ENCODE results near the gene NFIA.

Gene NFIA

DNA sequence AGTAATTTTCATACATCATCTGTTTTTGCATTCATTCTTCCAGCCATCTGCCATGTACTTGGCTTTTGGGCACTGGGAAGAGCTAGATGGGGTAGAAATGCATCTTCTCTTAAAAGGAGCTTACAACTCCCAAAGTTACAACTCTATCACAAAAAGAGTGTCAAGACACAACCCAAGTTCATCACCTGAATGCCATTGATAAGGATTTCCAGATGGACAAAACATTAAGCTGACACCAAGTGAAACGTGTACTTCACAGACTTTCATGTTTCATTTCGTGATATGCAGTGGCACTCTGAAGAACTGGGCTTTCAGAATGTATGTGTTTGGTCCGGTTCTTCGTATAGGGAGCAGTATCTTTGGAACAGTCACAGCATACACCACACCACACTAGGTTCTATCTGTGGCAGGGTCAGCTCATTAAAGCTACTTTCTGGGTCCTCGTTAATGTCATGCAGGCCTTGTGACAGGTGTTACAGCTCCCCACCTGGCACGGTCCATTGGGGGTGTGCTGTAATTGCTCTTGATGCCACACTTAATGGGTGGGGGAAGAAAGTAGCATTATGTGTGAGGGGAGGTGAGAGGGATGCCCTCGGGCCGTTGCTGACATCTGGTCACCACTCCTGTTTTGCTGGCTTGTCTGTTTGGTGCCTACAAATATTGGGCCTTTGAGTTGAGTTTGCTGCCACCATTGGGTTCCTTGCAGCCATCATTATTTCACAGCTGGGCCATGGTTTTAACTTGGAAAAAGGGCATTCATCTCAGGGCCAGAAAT lies 164.9 kb downstream of the NFIA start:
- no peak for DNase-seq (ENCODE audit: low read depth, low spot score)
- TF ChIP-seq POLR2AphosphoS5 (IDR thresholded peaks at IDR 0.05; ENCODE audit: borderline replicate concordance, low read depth, low read length) = no peak
- H3K27ac ChIP-seq = no peak overlapping the region

DNA sequence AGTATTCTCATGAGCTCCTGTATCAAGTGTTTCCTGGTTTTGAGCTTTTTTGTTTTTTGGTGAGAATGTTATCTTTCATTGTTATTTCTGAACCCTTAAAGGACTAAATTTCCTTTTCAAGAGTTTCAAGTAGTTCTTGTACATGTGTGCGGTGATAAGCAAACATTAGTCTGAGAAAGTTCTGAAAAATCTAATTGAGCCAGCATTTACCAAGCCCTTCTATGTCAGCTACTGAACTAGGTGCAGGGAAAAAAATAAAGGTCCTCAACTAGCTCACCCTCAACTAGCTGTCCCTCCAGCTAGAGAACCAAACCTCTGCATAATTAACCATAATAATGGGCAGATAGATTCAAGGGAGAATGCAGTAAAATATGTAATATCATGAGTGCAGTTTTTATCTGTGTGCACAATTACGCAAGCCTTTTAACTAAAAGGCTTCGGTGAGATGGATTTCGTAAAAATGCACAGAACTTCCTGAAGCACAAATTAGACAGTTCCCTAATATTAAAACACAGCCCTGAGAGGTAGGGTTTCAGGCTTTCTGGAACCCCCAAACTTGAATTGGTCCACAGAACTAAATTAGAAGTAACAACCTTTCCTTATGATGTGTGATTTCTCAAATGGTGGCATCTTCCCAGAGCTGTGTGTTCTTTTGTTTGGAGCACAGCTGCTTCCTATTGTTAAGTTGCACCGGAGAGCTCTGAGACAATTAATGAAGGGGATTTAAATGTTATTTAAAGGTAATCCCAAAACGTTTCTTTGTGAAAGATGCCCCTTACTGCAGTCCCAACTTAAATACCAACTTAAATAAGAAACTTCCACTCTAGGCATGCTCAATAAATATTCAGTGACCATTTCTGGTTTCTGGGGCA lies 165.8 kb downstream of the NFIA start:
- H3K9ac ChIP-seq (ENCODE audit: insufficient read length) = no peak overlapping the region
- H3K27ac ChIP-seq = no peak overlapping the region
- no peaks in the 10 kb centered on the region; the same call in 1 of the 2 replicates for H3K9me3 ChIP-seq (ENCODE audit: low read depth, low read length)
- DNase-seq (ENCODE audit: low read depth, low spot score) = no peak
- no peak overlapping the region for H3K4me3 ChIP-seq
- H3K36me3 ChIP-seq (ENCODE audit: insufficient read depth, low read length) = no peaks in the 10 kb centered on the region
- no peak for TF ChIP-seq POLR2AphosphoS5 (IDR thresholded peaks at IDR 0.05; ENCODE audit: borderline replicate concordance, low read depth, low read length)
- no peak for TF ChIP-seq FOXP2 (optimal IDR thresholded peaks at IDR 0.05; ENCODE audit: control extremely low read depth, extremely low read length, insufficient read depth)

More for the DNA sequence above, 164.9 kb downstream of the NFIA start:
- no peak overlapping the region for H3K4me3 ChIP-seq
- no peaks in the 10 kb centered on the region for H3K36me3 ChIP-seq (ENCODE audit: insufficient read depth, low read length)
- no peaks in the 10 kb centered on the region; the same call in 1 of the 2 replicates for H3K9me3 ChIP-seq (ENCODE audit: low read depth, low read length)
- H3K9ac ChIP-seq (ENCODE audit: insufficient read length) = no peak overlapping the region

DNA sequence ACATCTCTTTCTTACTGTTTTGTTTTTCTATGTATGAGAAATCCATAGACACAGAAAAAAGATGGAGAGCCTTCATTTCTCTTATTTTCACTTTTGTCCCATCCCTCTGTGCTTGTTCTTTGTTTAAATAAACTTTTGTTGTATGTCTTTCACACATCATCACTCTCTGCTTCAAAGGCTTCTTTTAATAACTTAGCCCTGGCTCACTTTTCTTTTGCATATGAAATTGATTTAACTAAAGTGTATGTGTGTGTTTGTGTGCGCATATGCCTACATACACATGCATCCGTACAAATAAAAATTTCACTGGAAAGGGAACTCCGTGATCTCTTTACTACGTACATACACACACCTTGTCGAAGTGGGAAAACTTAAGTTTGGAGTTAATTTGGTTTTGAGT lies 168.6 kb downstream of the NFIA start:
- no peak overlapping the region for H3K27ac ChIP-seq
- DNase-seq (ENCODE audit: low read depth, low spot score) = no peak
- H3K36me3 ChIP-seq (ENCODE audit: insufficient read depth, low read length) = no peaks in the 10 kb centered on the region
- H3K9me3 ChIP-seq (ENCODE audit: low read depth, low read length) = no peaks in the 10 kb centered on the region; the same call in 1 of the 2 replicates
- TF ChIP-seq FOXP2 (optimal IDR thresholded peaks at IDR 0.05; ENCODE audit: control extremely low read depth, extremely low read length, insufficient read depth) (no peak), POLR2AphosphoS5 (IDR thresholded peaks at IDR 0.05; ENCODE audit: borderline replicate concordance, low read depth, low read length) (no peak), EZH2 (IDR thresholded peaks at IDR 0.05) (no peak)
- no peak overlapping the region for H3K4me3 ChIP-seq
- no peak overlapping the region for H3K9ac ChIP-seq (ENCODE audit: insufficient read length)

DNA sequence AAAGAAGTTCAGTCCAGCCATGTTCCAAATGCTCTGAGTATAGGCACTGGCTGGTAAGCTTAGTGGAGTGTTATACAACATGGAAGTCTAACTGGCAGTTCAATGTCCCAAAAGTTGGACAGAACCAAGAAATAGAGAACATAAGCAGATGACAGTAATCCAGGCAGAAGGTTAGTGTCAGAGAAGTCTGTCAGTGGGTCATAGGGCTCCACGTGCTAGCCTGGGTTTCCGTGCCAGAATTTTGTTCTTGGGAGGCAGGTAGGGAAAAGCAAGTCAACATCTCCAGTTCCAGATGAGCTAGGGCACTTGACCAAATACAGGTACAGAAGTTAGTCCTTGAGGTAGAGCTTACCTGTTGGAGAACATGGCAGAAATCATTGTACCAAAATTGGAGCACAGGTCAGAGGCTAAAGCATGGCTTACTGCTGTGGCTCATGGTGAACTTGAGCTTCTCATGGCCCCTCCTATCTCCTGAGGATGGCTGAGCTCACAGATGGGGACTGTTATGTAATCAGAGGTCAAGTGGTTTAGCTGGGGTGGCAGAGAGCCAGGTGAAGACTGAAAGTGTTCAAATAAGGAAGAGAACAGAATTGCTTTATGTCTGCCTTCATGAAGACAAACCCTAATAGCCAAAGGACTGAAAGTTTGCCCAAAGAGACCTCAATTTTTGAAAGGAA lies 170.8 kb downstream of the NFIA start:
- no peak for DNase-seq (ENCODE audit: low read depth, low spot score)
- TF ChIP-seq POLR2AphosphoS5 (IDR thresholded peaks at IDR 0.05; ENCODE audit: borderline replicate concordance, low read depth, low read length) = no peak
- no peak for TF ChIP-seq EZH2 (IDR thresholded peaks at IDR 0.05)
- TF ChIP-seq FOXP2 (optimal IDR thresholded peaks at IDR 0.05; ENCODE audit: control extremely low read depth, extremely low read length, insufficient read depth) = no peak
- Histone ChIP-seq H3K4me3 (no peak overlapping the region), H3K9me3 (ENCODE audit: low read depth, low read length) (no peaks in the 10 kb centered on the region), H3K27ac (no peak overlapping the region), H3K36me3 (ENCODE audit: insufficient read depth, low read length) (no peaks in the 10 kb centered on the region), H3K9ac (ENCODE audit: insufficient read length) (no peak overlapping the region)

DNA sequence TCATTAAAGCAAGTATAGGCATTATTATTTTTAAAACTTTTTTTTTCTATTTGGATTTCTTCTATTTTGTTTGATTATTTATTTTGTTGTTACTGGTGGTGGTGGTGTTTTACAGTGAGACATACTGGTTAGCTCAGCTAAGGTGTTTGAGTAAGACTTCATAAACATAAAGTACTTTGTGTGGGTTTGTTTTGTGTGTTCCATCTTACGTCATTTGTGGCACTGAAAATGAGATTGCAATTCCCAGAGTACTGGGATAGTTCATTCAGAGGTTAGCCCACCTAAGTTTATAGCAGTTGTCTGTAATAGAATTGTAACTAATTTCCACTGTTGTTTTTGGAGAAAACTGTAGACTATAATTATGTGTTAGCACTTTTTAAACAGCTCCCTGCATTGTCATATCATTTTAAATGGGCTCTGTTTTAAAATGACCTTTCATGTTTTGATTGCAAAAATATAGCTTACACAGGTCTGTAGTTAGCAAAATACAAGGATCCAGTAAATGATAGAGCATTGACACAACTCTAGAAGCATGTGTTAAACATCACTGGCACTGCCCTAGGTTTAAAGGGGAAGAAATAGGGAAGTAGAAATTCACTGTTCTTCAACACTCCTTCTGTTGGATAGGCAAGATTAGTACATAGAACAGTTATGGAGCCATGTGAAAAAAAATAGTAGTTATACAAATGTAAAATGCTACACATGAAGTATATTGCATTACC lies 171.7 kb downstream of the NFIA start:
- H3K9ac ChIP-seq (ENCODE audit: insufficient read length) = peak overlapping the region; percentile 16
- no peaks in the 10 kb centered on the region for H3K9me3 ChIP-seq (ENCODE audit: low read depth, low read length)
- no peak for TF ChIP-seq POLR2AphosphoS5 (IDR thresholded peaks at IDR 0.05; ENCODE audit: borderline replicate concordance, low read depth, low read length)
- TF ChIP-seq EZH2 (IDR thresholded peaks at IDR 0.05) = no peak
- no peak for TF ChIP-seq FOXP2 (optimal IDR thresholded peaks at IDR 0.05; ENCODE audit: control extremely low read depth, extremely low read length, insufficient read depth)
- peak overlapping the region; percentile 86 for H3K27ac ChIP-seq
- peak overlapping the region; percentile 75 for H3K4me3 ChIP-seq
- DNase-seq (ENCODE audit: low read depth, low spot score) = no peak
- no peaks in the 10 kb centered on the region for H3K36me3 ChIP-seq (ENCODE audit: insufficient read depth, low read length)

DNA sequence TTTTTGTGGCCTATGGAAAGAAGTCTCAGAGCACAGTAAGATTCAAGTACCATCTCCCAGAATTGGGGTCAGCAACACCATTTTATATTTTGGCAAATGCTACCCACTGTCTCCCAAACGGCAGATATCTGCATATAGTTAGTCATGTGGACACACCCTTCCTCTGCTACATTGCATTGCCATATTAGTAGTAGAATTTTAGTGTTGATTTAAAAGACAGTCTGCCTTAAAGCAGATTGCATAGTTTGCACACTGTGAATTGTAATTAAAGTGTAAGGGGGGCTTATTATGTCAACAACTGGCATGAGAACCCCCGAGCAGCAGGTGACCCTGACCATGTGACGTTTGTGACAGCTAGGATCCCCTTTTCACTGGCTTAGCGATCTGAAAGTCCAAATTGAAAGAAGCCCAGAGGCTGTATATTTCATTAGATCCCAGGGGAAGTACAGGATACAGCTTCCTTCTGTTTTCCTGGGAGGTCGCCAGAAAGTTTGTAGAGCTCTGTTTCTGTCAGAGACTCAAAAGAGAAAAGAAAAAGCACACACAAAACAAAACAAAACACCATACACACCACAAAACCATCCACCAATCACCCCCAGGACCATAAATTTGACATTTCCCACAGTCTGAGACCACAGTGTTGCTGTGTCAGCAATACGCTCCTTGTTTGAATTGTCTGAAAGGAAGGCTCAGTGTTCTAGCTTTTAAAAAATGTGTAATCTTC lies 172.4 kb downstream of the NFIA start:
- Histone ChIP-seq H3K27ac (peak overlapping the region; percentile 86), H3K9me3 (ENCODE audit: low read depth, low read length) (no peaks in the 10 kb centered on the region), H3K4me3 (peak overlapping the region; percentile 75), H3K36me3 (ENCODE audit: insufficient read depth, low read length) (no peaks in the 10 kb centered on the region), H3K9ac (ENCODE audit: insufficient read length) (peak overlapping the region; percentile 39)
- TF ChIP-seq FOXP2 (optimal IDR thresholded peaks at IDR 0.05; ENCODE audit: control extremely low read depth, extremely low read length, insufficient read depth) (peak; percentile 67), EZH2 (IDR thresholded peaks at IDR 0.05) (no peak), POLR2AphosphoS5 (IDR thresholded peaks at IDR 0.05; ENCODE audit: borderline replicate concordance, low read depth, low read length) (no peak; the same call in 1 of the 2 replicates)
- peak; percentile 91 for DNase-seq (ENCODE audit: low read depth, low spot score)

DNA sequence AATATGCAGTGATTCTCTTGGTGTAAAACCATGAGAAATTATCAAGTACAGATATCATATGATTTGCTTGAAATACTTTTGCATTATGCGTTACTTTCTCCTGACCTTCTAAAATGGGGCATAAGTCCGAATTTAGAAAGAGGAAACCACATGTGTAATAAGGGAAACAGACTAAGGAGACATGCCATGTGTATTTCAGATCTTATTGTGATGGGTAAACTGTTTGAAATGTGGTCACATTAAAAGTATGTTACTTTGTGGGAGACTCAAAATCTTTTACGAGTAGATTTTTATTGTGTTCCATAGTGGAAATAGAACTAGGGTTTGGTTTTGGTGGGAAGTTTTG lies 173.0 kb downstream of the NFIA start:
- H3K4me3 ChIP-seq = peak overlapping the region; percentile 75
- peak overlapping the region; percentile 86 for H3K27ac ChIP-seq
- no peak for DNase-seq (ENCODE audit: low read depth, low spot score)
- no peaks in the 10 kb centered on the region for H3K9me3 ChIP-seq (ENCODE audit: low read depth, low read length)
- peak overlapping the region; percentile 39 for H3K9ac ChIP-seq (ENCODE audit: insufficient read length)
- H3K36me3 ChIP-seq (ENCODE audit: insufficient read depth, low read length) = no peaks in the 10 kb centered on the region
- TF ChIP-seq FOXP2 (optimal IDR thresholded peaks at IDR 0.05; ENCODE audit: control extremely low read depth, extremely low read length, insufficient read depth) (no peak), EZH2 (IDR thresholded peaks at IDR 0.05) (no peak), POLR2AphosphoS5 (IDR thresholded peaks at IDR 0.05; ENCODE audit: borderline replicate concordance, low read depth, low read length) (no peak; the same call in 1 of the 2 replicates)
